HL-60 (cell line): ENCODE results near the gene ZNF518B.

Source experiments
- DNase-seq, 2 experiments: peaks; one replicate each; pipeline ENCODE4 v3.0.0-alpha.2; 2010 to 2020; ENCODE audit warnings: low read depth in 1 of 2, low spot score in 1 of 2
- H3K27ac ChIP-seq: fragments of 250-450 bp; sonication (Bioruptor Pico); replicated peaks from 2 replicates; pipeline ENCODE4 v1.5.1; 2020; ENCODE audit warnings: mild to moderate bottlenecking, moderate library complexity
- H3K27me3 ChIP-seq: fragments of 250-450 bp; sonication (Bioruptor Pico); 2 replicates; pipeline ENCODE4 v1.5.1; 2021; ENCODE audit warnings: mild to moderate bottlenecking, moderate library complexity; ENCODE audit not compliant: insufficient read depth, poor library complexity, severe bottlenecking
- H3K4me3 ChIP-seq: replicated peaks from 2 replicates; pipeline ENCODE4 v1.5.1; 2011; ENCODE audit warnings: mild to moderate bottlenecking, control low read depth, low read length; ENCODE audit not compliant: insufficient read depth
- CTCF ChIP-seq: IDR thresholded peaks from one replicate; pipeline ENCODE4 v1.5.1; 2011; ENCODE audit warnings: low read length, control low read depth, inconsistent platforms; ENCODE audit not compliant: insufficient read depth
- GABPA ChIP-seq: IDR thresholded peaks from 2 replicates; pipeline ENCODE4 v1.6.1; 2012; ENCODE audit warnings: low read depth
- POLR2AphosphoS5 ChIP-seq: IDR thresholded peaks from 2 replicates; pipeline ENCODE4 v1.6.1; 2012; ENCODE audit warnings: low read depth
- REST ChIP-seq: IDR thresholded peaks from 2 replicates; pipeline ENCODE4 v1.6.1; 2012; ENCODE audit warnings: low read depth; ENCODE audit not compliant: insufficient replicate concordance
- SPI1 ChIP-seq: IDR thresholded peaks from 2 replicates; pipeline ENCODE4 v1.6.1; 2012; ENCODE audit warnings: low read depth, mild to moderate bottlenecking, borderline replicate concordance

Gene ZNF518B

GRCh38 chr4:10395971-10396580, 61.1 kb downstream of the ZNF518B start:
- H3K27ac ChIP-seq = no peak overlapping the region
- no peak overlapping the region for H3K4me3 ChIP-seq
- no peaks in the 10 kb centered on the region for H3K27me3 ChIP-seq
- no peak for DNase-seq
- TF ChIP-seq REST = no peak
- no peak for TF ChIP-seq SPI1
- TF ChIP-seq CTCF = no peak
- no peak for TF ChIP-seq POLR2AphosphoS5
- no peak for TF ChIP-seq GABPA
